GM23248 (cell line): ENCODE results near the gene ITGA1. TPM values are rescaled to one million over a fixed set of nuclear protein-coding genes. Genes with fewer than 3 reads are reported as not detected.

Experiments
- DNase-seq: peaks from one replicate; pipeline ENCODE4 v3.0.0-alpha.2; 2015
- H2AFZ ChIP-seq: fragments of 200-600 bp; sonication (generic); 2 replicates; pipeline ENCODE4 v1.6.1; 2016; ENCODE audit warnings: antibody characterized with exemption
- H3F3A ChIP-seq: fragments of 200-600 bp; sonication (generic); 2 replicates; pipeline ENCODE4 v1.6.1; 2016; ENCODE audit warnings: mild to moderate bottlenecking, antibody characterized with exemption, mixed run types; ENCODE audit not compliant: insufficient read depth
- H3K27ac ChIP-seq: fragments of 200-600 bp; sonication (generic); 2 replicates; pipeline ENCODE4 v1.5.1; 2016; ENCODE audit warnings: mild to moderate bottlenecking
- H3K27me3 ChIP-seq: fragments of 200-600 bp; sonication (generic); replicated peaks from 2 replicates; pipeline ENCODE4 v1.6.1; 2016; ENCODE audit warnings: mild to moderate bottlenecking; ENCODE audit not compliant: insufficient read depth
- H3K36me3 ChIP-seq: fragments of 200-600 bp; sonication (generic); 2 replicates; pipeline ENCODE4 v1.6.1; 2016; ENCODE audit warnings: low read depth, mild to moderate bottlenecking
- H3K4me1 ChIP-seq: fragments of 200-600 bp; sonication (generic); 2 replicates; pipeline ENCODE4 v1.6.1; 2016; ENCODE audit warnings: mild to moderate bottlenecking; ENCODE audit not compliant: insufficient read depth
- H3K4me2 ChIP-seq: fragments of 200-600 bp; sonication (generic); one replicate; pipeline ENCODE4 v1.6.1; 2016; ENCODE audit warnings: mild to moderate bottlenecking; ENCODE audit not compliant: unreplicated experiment
- H3K4me3 ChIP-seq: fragments of 200-600 bp; sonication (generic); 2 replicates; pipeline ENCODE4 v1.5.1; 2016; ENCODE audit warnings: mild to moderate bottlenecking
- H3K79me2 ChIP-seq: fragments of 200-600 bp; sonication (generic); 2 replicates; pipeline ENCODE4 v1.6.1; 2016; ENCODE audit warnings: mild to moderate bottlenecking; ENCODE audit not compliant: insufficient read depth
- H3K9ac ChIP-seq: fragments of 200-600 bp; sonication (generic); 2 replicates; pipeline ENCODE4 v1.6.1; 2016; ENCODE audit warnings: mild to moderate bottlenecking
- H3K9me2 ChIP-seq: fragments of 200-600 bp; sonication (generic); 2 replicates; pipeline ENCODE4 v1.6.1; 2016; ENCODE audit warnings: mixed run types, mild to moderate bottlenecking, moderate library complexity; ENCODE audit not compliant: insufficient read depth
- H3K9me3 ChIP-seq: fragments of 200-600 bp; sonication (generic); one replicate; pipeline ENCODE4 v1.6.1; 2017; ENCODE audit warnings: low read depth
- H4K20me1 ChIP-seq: fragments of 200-600 bp; sonication (generic); 2 replicates; pipeline ENCODE4 v1.6.0; 2016; ENCODE audit not compliant: insufficient read depth
- EZH2 ChIP-seq: fragments of 200-600 bp; sonication (generic); IDR thresholded peaks from 2 replicates; pipeline ENCODE4 v1.6.1; 2018; ENCODE audit warnings: antibody characterized with exemption, mild to moderate bottlenecking; ENCODE audit not compliant: insufficient read depth, poor library complexity, severe bottlenecking
- EZH2phosphoT487 ChIP-seq: fragments of 200-600 bp; sonication (generic); IDR thresholded peaks from 2 replicates; pipeline ENCODE4 v1.6.1; 2018; ENCODE audit warnings: antibody characterized with exemption, moderate library complexity, mild to moderate bottlenecking, low read depth; ENCODE audit not compliant: insufficient read depth
- WGBS, 2 experiments: methylation state at CpG; one replicate each; pipeline ENCODE4 v1.1.6; 2015 to 2017; ENCODE audit warnings: low lambda C conversion rate in 2 of 2, low coverage in 1 of 2; ENCODE audit errors: missing lambda C conversion rate in 2 of 2; 5-methylcytosine and 5-hydroxymethylcytosine counted together
- in situ Hi-C: fragments of 300-500 bp; cut with MboI; formaldehyde crosslinking; loops from 2 replicates; pipeline ENCODE4 v1.15.0; 2020
- polyA plus RNA-seq: library from polyadenylated mRNA; unstranded; fragments of >200 nt; fragmentation: Nextera tagmentation; extraction: Ambion mirVana; gene quantifications from 2 replicates; pipeline ENCODE4 v1.2.1, GENCODE V29; 2016
- total RNA-seq: library from RNA; depleted of rRNA; stranded (reverse); fragments of >200 nt; shearing (Covaris generic); gene quantifications from 2 replicates; pipeline ENCODE4 v1.2.3, GENCODE V29; 2014

ITGA1 gene
- total and polyA plus RNA-seq, 2 experiments from 2014 or later = 8.9 to 18.4 TPM

DNA sequence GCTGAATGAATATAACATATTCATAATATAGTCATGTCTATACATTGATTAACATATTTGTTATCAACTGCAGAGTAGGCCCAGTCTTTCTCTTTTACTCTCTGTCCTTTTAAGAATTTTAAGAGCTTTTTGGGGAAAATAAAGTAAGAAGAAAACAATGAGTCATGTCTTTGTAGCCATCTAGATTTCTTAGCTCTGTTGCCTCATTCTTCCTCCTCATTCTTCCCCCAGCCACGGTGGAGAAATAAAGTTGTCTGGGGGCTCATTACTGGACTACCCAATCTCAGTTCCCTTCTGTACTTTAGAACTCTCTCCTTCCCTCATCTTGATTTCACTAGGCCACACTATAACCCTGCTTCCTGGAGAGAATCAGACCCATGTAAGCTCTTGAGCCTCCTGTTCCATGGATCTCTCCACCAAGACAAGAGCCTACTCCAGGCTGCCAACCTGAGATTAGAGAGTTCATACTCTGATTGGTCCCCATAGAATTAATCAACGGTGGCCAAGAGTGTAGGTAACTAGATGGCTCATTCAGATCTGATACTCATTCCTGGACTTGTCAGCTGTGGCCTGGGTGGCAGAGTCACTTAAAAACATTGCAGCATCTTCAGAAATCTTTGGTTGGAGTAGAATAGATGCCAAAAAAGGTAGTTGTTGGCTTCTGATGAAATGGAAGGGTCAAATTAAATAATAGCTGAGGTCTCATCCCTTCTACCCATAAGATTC is 44.2 kb downstream of the ITGA1 start:
- Histone ChIP-seq H2AFZ (peak overlapping the region; percentile 56), H3K9me3 (no peaks in the 10 kb centered on the region), H3K4me3 (no peak overlapping the region), H3K9me2 (no peaks in the 10 kb centered on the region), H3K27me3 (no peaks in the 10 kb centered on the region), H3K4me2 (peak overlapping the region; percentile 21), H3K36me3 (no peaks in the 10 kb centered on the region), H3K27ac (0 out of 2 replicates have a peak overlapping the region, but pooled peaks have one; percentile 1), H3K79me2 (no peaks in the 10 kb centered on the region), H3K9ac (no peak overlapping the region), H3K4me1 (peaks cover 10% of the 10 kb centered on the region), H4K20me1 (no peaks in the 10 kb centered on the region), H3F3A (0 out of 2 replicates have a peak, but pooled peaks cover 6% of the 10 kb centered on the region)
- DNase-seq = peak; percentile 59
- WGBS, 2 experiments = 28% methylated on average over 2 of the region's 2 CpGs
- in situ Hi-C loops = no loop called here
- TF ChIP-seq EZH2phosphoT487 (no peak), EZH2 (no peak)

DNA sequence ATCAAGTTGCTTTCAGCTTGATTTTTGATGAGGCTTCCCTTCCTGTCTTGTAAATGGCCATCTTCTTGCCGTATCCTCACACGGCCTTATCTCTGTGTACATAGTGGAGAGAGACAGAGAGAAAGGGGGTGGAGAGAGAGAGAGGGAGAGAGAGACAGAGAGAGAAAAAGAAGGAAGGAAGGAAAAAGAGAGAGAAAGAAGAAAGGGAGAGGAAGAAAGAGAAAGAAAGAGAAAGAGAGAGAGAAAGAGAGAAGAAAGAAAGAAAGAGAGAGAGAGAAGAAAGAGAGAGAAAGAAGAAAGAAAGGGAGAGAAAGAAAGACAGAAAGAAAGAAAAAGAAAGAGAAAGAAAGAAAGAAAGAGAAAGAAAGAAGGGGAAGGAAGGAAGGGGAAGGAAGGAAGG is 46.6 kb downstream of the ITGA1 start:
- no peaks in the 10 kb centered on the region for H3K9me3 ChIP-seq
- no peaks in the 10 kb centered on the region for H3K27me3 ChIP-seq
- in situ Hi-C loops = no loop called here
- peaks cover 22% of the 10 kb centered on the region; the same call in 1 of the 2 replicates for H3F3A ChIP-seq
- H3K4me2 ChIP-seq = no peak overlapping the region
- H3K27ac ChIP-seq = no peak overlapping the region
- H3K9ac ChIP-seq = no peak overlapping the region
- 98% methylated on average over 2 of the region's 2 CpGs for WGBS, 2 experiments
- peaks cover 26% of the 10 kb centered on the region for H3K4me1 ChIP-seq
- H3K79me2 ChIP-seq = no peaks in the 10 kb centered on the region
- no peak for DNase-seq
- TF ChIP-seq EZH2 = no peak
- no peak for TF ChIP-seq EZH2phosphoT487
- no peak overlapping the region for H2AFZ ChIP-seq
- no peak overlapping the region for H3K4me3 ChIP-seq
- no peaks in the 10 kb centered on the region for H3K36me3 ChIP-seq
- H4K20me1 ChIP-seq = no peaks in the 10 kb centered on the region
- no peaks in the 10 kb centered on the region for H3K9me2 ChIP-seq

DNA sequence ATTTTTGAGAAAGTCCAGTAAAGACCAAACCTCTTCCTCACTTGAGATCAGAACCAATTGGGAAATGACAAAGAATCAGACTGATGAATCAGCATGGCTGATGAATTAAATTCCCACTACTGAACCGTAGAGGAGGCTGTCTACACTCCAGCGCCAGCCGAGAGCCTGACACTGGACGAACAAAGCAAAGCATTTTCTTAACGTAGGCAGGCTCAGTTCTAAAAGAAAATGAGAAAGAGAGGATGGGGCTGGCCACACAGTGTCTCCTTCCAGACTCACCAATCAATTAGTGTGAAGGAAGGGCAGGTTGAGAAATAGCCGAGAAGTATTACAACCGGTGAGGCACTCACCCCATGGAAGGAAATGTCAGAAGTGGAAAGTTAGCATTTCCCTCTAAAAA is 49.4 kb downstream of the ITGA1 start:
- Histone ChIP-seq H3K36me3 (no peaks in the 10 kb centered on the region), H3K4me1 (peaks cover 20% of the 10 kb centered on the region), H2AFZ (0 out of 2 replicates have a peak overlapping the region, but pooled peaks have one; percentile 37), H3K27ac (peak overlapping the region; percentile 48), H3K9ac (no peak overlapping the region), H4K20me1 (no peaks in the 10 kb centered on the region), H3K9me3 (no peaks in the 10 kb centered on the region), H3K27me3 (no peaks in the 10 kb centered on the region), H3K9me2 (no peaks in the 10 kb centered on the region), H3K79me2 (no peaks in the 10 kb centered on the region), H3F3A (peaks cover 30% of the 10 kb centered on the region; the same call in 1 of the 2 replicates), H3K4me3 (no peak overlapping the region), H3K4me2 (peak overlapping the region; percentile 6)
- WGBS, 2 experiments = 80 to 84% methylated on average over 7 of the region's 7 CpGs
- DNase-seq = peak; percentile 19
- TF ChIP-seq EZH2 = no peak
- TF ChIP-seq EZH2phosphoT487 = no peak
- in situ Hi-C loops = no loop called here

DNA sequence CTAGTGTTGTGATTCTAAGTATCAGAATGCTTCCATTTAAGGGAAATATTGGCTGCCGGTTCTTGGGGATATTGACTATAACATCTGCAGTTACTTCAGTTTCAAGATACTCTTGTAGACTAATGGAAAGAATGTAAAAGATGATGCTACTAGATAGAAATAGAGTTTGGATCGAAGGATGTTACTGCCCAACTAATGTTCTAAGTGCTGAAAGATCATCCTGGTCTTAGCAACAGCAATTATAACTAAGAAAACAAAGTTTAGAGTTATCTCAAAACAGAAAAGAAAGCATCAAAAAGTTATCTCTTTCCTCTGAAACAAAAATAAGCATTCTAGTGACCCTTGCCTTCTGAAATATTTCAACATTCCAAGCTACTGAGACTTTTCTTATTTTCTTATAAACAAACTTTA is 49.9 kb downstream of the ITGA1 start:
- H3K4me1 ChIP-seq = peaks cover 18% of the 10 kb centered on the region
- H3F3A ChIP-seq = peaks cover 30% of the 10 kb centered on the region; the same call in 1 of the 2 replicates
- H3K9ac ChIP-seq = 0 out of 2 replicates have a peak overlapping the region, but pooled peaks have one; percentile 15
- no peaks in the 10 kb centered on the region for H3K36me3 ChIP-seq
- H4K20me1 ChIP-seq = no peaks in the 10 kb centered on the region
- no peaks in the 10 kb centered on the region for H3K9me3 ChIP-seq
- 14 to 15% methylated on average over 2 of the region's 2 CpGs for WGBS, 2 experiments
- peak; percentile 26 for DNase-seq
- in situ Hi-C loops = no loop called here
- H3K9me2 ChIP-seq = no peaks in the 10 kb centered on the region
- no peaks in the 10 kb centered on the region for H3K27me3 ChIP-seq
- no peaks in the 10 kb centered on the region for H3K79me2 ChIP-seq
- no peak overlapping the region for H3K4me3 ChIP-seq
- H2AFZ ChIP-seq = peak overlapping the region; percentile 37
- H3K4me2 ChIP-seq = peak overlapping the region; percentile 6
- TF ChIP-seq EZH2phosphoT487 (no peak), EZH2 (no peak)
- H3K27ac ChIP-seq = peak overlapping the region; percentile 48
